HFFc6 (cell line): ENCODE results near the gene ATP2B3. TPM values are rescaled to one million over a fixed set of nuclear protein-coding genes. Genes with fewer than 3 reads are reported as not detected.

Source experiments
- DNase-seq: peaks from one replicate; pipeline ENCODE4 v3.0.0-alpha.2; 2018
- H3K27ac Mint-ChIP-seq: 2 replicates; pipeline ENCODE4 v1.8.0; 2020; ENCODE audit warnings: mild to moderate bottlenecking, mixed read lengths
- H3K27me3 Mint-ChIP-seq: 2 replicates; pipeline ENCODE4 v1.8.0; 2021; ENCODE audit warnings: mild to moderate bottlenecking, moderate library complexity, mixed read lengths; ENCODE audit not compliant: insufficient read depth
- H3K36me3 Mint-ChIP-seq: 2 replicates; pipeline ENCODE4 v1.8.0; 2021; ENCODE audit warnings: low read depth, mixed read lengths
- H3K4me1 Mint-ChIP-seq: 2 replicates; pipeline ENCODE4 v1.8.0; 2020; ENCODE audit warnings: low read depth, mixed read lengths
- H3K4me3 Mint-ChIP-seq: 2 replicates; pipeline ENCODE4 v1.8.0; 2020; ENCODE audit warnings: mild to moderate bottlenecking, moderate library complexity, mixed read lengths
- H3K9me3 Mint-ChIP-seq: 2 replicates; pipeline ENCODE4 v1.8.0; 2020; ENCODE audit warnings: mild to moderate bottlenecking, mixed read lengths
- CTCF ChIP-seq: fragments of 200-600 bp; sonication (generic); IDR thresholded peaks from 2 replicates; pipeline ENCODE4 v1.5.0; 2021; ENCODE audit warnings: antibody characterized with exemption, mild to moderate bottlenecking
- long read RNA-seq: library from polyadenylated mRNA; unstranded; transcript quantifications from one replicate; pipeline ENCODE4 v2.0.0, GENCODE V29; 2019
- total RNA-seq, 6 experiments: library from RNA; stranded (reverse); fragmentation: NEBNext Ultra II Directional; extraction: Animal tissue kit (Norgen Biotek cat#: 25700); gene quantifications; 2 replicates in 1 of 6; 3 replicates in 5 of 6; pipeline ENCODE4 v1.2.3, GENCODE V29; 2021

Gene ATP2B3
- total RNA-seq = not detected
- long read RNA-seq, partial matches to known transcripts = 0 of 1 reads
- long read RNA-seq, other reads (novel, unspliced or antisense) = 1 of 1 reads

GRCh38 chrX:153517423-153517822 is at the start of gene ATP2B3:
Gene ATP2B3 (plus strand): TSS chrX:153517642. CDS start chrX:153536248, 18,606 bp downstream.
- Mint-ChIP-seq H3K27ac (no peak within 1 kb of the TSS), H3K4me3 (peak within 1 kb of the TSS; percentile 24; the same call in 1 of the 2 replicates)

GRCh38 chrX:153468008-153468580 is 49.3 kb upstream of the ATP2B3 start:
- Mint-ChIP-seq H3K27ac (no peak overlapping the region; the same call in 1 of the 2 replicates), H3K4me3 (no peak overlapping the region), H3K27me3 (peaks cover 2% of the 10 kb centered on the region; the same call in 1 of the 2 replicates), H3K36me3 (no peaks in the 10 kb centered on the region), H3K4me1 (peaks cover 10% of the 10 kb centered on the region; the same call in 1 of the 2 replicates), H3K9me3 (no peaks in the 10 kb centered on the region)
- no peak for TF ChIP-seq CTCF
- DNase-seq = no peak

More at GRCh38 chrX:153517423-153517822, at the start of gene ATP2B3:
- Mint-ChIP-seq H3K36me3 (no peaks in the 10 kb centered on the region), H3K4me1 (peaks cover 6% of the 10 kb centered on the region), H3K9me3 (no peaks in the 10 kb centered on the region), H3K27me3 (peaks cover 25% of the 10 kb centered on the region)
- DNase-seq = no peak
- no peak for TF ChIP-seq CTCF

- Mint-ChIP-seq H3K27ac (peak overlapping the region; percentile 45; the same call in 1 of the 2 replicates), H3K27me3 (no peaks in the 10 kb centered on the region), H3K9me3 (no peaks in the 10 kb centered on the region), H3K4me1 (peaks cover 10% of the 10 kb centered on the region; the same call in 1 of the 2 replicates), H3K4me3 (peak overlapping the region; percentile 90), H3K36me3 (no peaks in the 10 kb centered on the region)
- DNase-seq = peak; percentile 19
- no peak for TF ChIP-seq CTCF
These were observed 47.5 kb upstream of the ATP2B3 start for GRCh38 chrX:153469811-153470410.

- H3K4me3 Mint-ChIP-seq = peak within 1 kb of the TSS; percentile 90
- peak; percentile 83 for TF ChIP-seq CTCF
- H3K27me3 Mint-ChIP-seq = no peaks in the 10 kb centered on the region
- peaks cover 17% of the 10 kb centered on the region; the same call in 1 of the 2 replicates for H3K4me1 Mint-ChIP-seq
- H3K36me3 Mint-ChIP-seq = no peaks in the 10 kb centered on the region
- DNase-seq = peak; percentile 77
- H3K9me3 Mint-ChIP-seq = no peaks in the 10 kb centered on the region
- H3K27ac Mint-ChIP-seq = peak within 1 kb of the TSS; percentile 45
These were observed 46.8 kb upstream of the ATP2B3 start, which contains the start of gene HAUS7 for GRCh38 chrX:153470411-153471363. Gene HAUS7 (minus strand): TSS chrX:153470576. CDS start chrX:153470557, 19 bp downstream.

- H3K27me3 Mint-ChIP-seq = no peaks in the 10 kb centered on the region
- H3K4me1 Mint-ChIP-seq = peaks cover 25% of the 10 kb centered on the region
- no peak for DNase-seq
- TF ChIP-seq CTCF = no peak
- H3K9me3 Mint-ChIP-seq = no peaks in the 10 kb centered on the region
- H3K27ac Mint-ChIP-seq = peak overlapping the region; percentile 67; the same call in 1 of the 2 replicates
- no peaks in the 10 kb centered on the region for H3K36me3 Mint-ChIP-seq
- no peak overlapping the region for H3K4me3 Mint-ChIP-seq
These were observed 45.7 kb upstream of the ATP2B3 start for GRCh38 chrX:153471663-153472280.
